Measurements from ENCODE around the gene PRSS33. TPM values are rescaled to one million over a fixed set of nuclear protein-coding genes. Genes with fewer than 3 reads are reported as not detected.
A peak's percentile ranks its signal among the peaks of the same experiment; 100 is the strongest.

Gene PRSS33
- polyA plus RNA-seq, 2 of the 4 experiments (the other 2 are of a cell fraction): 0.04 TPM; not detected in 1

GRCh38 chr16:2739625-2740430 is 47.5 kb downstream of the PRSS33 start:
- TF ChIP-seq PBX3 (IDR thresholded peaks at IDR 0.05): no peak
- no peak for TF ChIP-seq KDM1A (IDR thresholded peaks at IDR 0.05; ENCODE audit: low read depth)
- WGBS (ENCODE audit: missing lambda C conversion rate): 84% methylated on average over 6 of the region's 8 CpGs
- FAIRE-seq (no peak), ATAC-seq (no peak; a peak in 1 of 6 replicates), DNase-seq (ENCODE audit: low read depth in 1 of 2, low spot score in 1 of 2) (no peak)
- H3K4me2 ChIP-seq: no peak overlapping the region
- no peak overlapping the region for H3K4me3 ChIP-seq
- ChIA-PET POLR2A (interaction anchor here (0.5 kb wide), 1 partner anchor 224 kb away, joined by 3 read pairs; no protein-coding TSS in a partner anchor), CTCF (interaction anchor here (0.6 to 3.3 kb wide), 5 partner anchors 10 to 187 kb away, joined by 3 to 12 read pairs (median 5); partner anchors contain the start of gene SRRM2)
- H3K4me1 ChIP-seq: no peaks in the 10 kb centered on the region
- no peaks in the 10 kb centered on the region for H3K9me3 ChIP-seq
- peak overlapping the region in 1 of 2 experiments; percentile 54; a peak in 4 of 6 replicates for H3K27ac ChIP-seq

GRCh38 chr16:2738615-2739014 is 48.7 kb downstream of the PRSS33 start:
- no peak for TF ChIP-seq ZNF302 (CRISPR knock-in tag; IDR thresholded peaks at IDR 0.05)
- TF ChIP-seq CEBPB (IDR thresholded peaks at IDR 0.05): no peak
- TF ChIP-seq ZC3H11A (IDR thresholded peaks at IDR 0.05): no peak
- TF ChIP-seq SREBF2 (IDR thresholded peaks at IDR 0.05): no peak
- TF ChIP-seq HOXB5 (CRISPR knock-in tag; IDR thresholded peaks at IDR 0.05): no peak
- TF ChIP-seq HES2 (IDR thresholded peaks at IDR 0.05): no peak
- no peak for TF ChIP-seq NFE2L2 (conservative IDR thresholded peaks at IDR 0.05; ENCODE audit: low read length)
- no peak for TF ChIP-seq NR3C1 (IDR thresholded peaks at IDR 0.05)
- Histone ChIP-seq H3K4me3 (no peak overlapping the region), H3K4me2 (no peak overlapping the region), H3K4me1 (no peaks in the 10 kb centered on the region), H3K27ac (0 out of 6 replicates have a peak overlapping the region, but pooled peaks of 1 of the 2 experiments have one; percentile 8), H3K9me3 (no peaks in the 10 kb centered on the region)
- POLR2A ChIA-PET: no interaction called here
- CTCF ChIA-PET: interaction anchor here (0.6 to 3.3 kb wide), 2 partner anchors 11 to 100 kb away, joined by 3 to 12 read pairs; no protein-coding TSS in a partner anchor
- 78% methylated on average over 3 of the region's 5 CpGs for WGBS (ENCODE audit: missing lambda C conversion rate)
- ATAC-seq (no peak; a peak in 1 of 6 replicates), FAIRE-seq (no peak), DNase-seq (ENCODE audit: low read depth in 1 of 2, low spot score in 1 of 2) (no peak)

GRCh38 chr16:2737895-2738418 is 49.4 kb downstream of the PRSS33 start:
- Histone ChIP-seq H3K4me1 (no peaks in the 10 kb centered on the region), H3K4me3 (no peak overlapping the region), H3K4me2 (no peak overlapping the region), H3K27ac (no peak overlapping the region), H3K9me3 (no peaks in the 10 kb centered on the region)
- POLR2A ChIA-PET: no interaction called here
- no peak for DNase-seq (ENCODE audit: low read depth in 1 of 2, low spot score in 1 of 2)
- WGBS (ENCODE audit: missing lambda C conversion rate): 69% methylated on average over 7 of the region's 7 CpGs
- FAIRE-seq: no peak
- TF ChIP-seq KDM1A (IDR thresholded peaks at IDR 0.05; ENCODE audit: low read depth): no peak
- TF ChIP-seq ZSCAN20 (CRISPR knock-in tag; IDR thresholded peaks at IDR 0.05): no peak
- no peak for TF ChIP-seq RARB (CRISPR knock-in tag; IDR thresholded peaks at IDR 0.05)
- TF ChIP-seq MAZ (IDR thresholded peaks at IDR 0.05; ENCODE audit: borderline replicate concordance, low read depth, low read length): no peak
- no peak for TF ChIP-seq CBX8 (IDR thresholded peaks at IDR 0.05)
- no peak for TF ChIP-seq CHD4 (IDR thresholded peaks at IDR 0.05; ENCODE audit: borderline replicate concordance)
- no peak for TF ChIP-seq RCOR1 (IDR thresholded peaks at IDR 0.05; ENCODE audit: low read depth, low read length)
- TF ChIP-seq GATA3 (IDR thresholded peaks at IDR 0.05; ENCODE audit: borderline replicate concordance): no peak
- TF ChIP-seq CBX2 (IDR thresholded peaks at IDR 0.05; ENCODE audit: borderline replicate concordance, low read depth): no peak
- TF ChIP-seq RAD21 (conservative IDR thresholded peaks at IDR 0.05 in 1 of 2, IDR thresholded peaks at IDR 0.05 in 1 of 2): no peak
- no peak for TF ChIP-seq ESRRA (IDR thresholded peaks at IDR 0.05; ENCODE audit: borderline replicate concordance, low read length)
- TF ChIP-seq MYC (IDR thresholded peaks at IDR 0.05; ENCODE audit: borderline replicate concordance, low read length): no peak
- no peak for TF ChIP-seq CEBPB (IDR thresholded peaks at IDR 0.05)
- TF ChIP-seq HDAC2 (IDR thresholded peaks at IDR 0.05): no peak
- TF ChIP-seq NR3C1 (IDR thresholded peaks at IDR 0.05): no peak
- no peak for TF ChIP-seq REST (IDR thresholded peaks at IDR 0.05)
- CTCF ChIA-PET: interaction anchor here (0.6 to 3.3 kb wide), 3 partner anchors 11 to 189 kb away, joined by 3 to 12 read pairs (median 3); no protein-coding TSS in a partner anchor
- ATAC-seq: no peak
